GM19324 (cell line): ENCODE data around the gene CADM1.

Source experiments
- ATAC-seq: cut with Tn5 transposase; IDR thresholded peaks from one replicate; pipeline ENCODE4 v1.9.1; 2021; ENCODE audit warnings: mild to moderate bottlenecking, moderate library complexity; ENCODE audit not compliant: unreplicated experiment, low FRiP score

Gene CADM1

DNA sequence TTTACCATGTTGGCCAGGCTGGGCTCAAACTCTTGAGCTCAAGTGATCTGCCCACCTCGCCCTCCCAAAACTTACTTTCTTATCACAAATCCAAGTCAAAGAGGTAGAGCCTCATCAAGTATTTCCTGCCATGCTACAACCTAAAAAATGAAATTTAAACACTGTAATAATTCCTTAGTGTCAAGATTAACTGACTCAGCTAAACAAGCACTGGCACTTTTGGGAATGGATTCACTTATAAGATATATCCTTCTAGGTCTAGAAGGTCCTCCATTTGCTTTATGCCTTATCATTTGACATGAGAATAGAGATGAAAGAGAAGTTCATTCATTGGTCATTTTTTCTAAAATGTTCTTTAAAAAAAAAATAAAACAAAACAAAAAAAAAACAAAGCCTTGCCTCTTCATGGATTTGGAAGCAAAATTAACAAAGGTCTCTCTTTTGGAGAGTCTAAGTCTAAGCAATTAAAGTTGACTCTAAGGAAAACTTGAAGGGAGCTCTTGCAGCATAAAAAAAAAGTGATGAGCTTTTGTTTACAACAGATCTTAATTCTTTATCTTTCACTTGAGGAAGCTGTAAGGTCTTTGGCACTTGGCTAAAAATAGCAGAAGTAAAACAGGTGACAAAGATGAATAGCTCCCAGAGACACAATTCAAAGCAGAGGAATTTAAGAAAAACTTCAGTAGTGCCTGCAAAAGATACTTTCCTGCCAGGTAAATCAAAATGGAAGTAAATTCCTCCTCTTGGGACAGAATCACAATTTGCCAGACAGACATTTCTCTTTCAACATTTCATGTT, 50.3 kb downstream of the CADM1 start:
- no peak for ATAC-seq

DNA sequence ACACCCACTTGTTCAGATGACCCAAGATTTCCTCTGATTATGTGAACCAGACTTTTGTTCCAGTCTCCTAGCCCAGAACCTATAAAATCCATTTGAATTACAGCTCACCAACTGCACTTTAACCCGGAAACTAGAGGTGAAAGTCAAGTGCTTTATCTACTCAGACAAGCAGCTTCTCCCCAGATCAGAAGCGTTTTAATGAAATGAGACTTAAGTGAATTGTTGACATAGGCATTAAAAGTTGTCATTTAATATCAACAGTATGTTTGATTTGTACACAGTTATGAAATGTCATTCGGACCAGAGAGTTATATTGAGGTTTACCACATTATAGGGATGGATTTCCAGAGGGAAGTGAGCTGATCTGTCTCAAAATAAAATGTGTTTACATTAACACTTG, 52.0 kb downstream of the CADM1 start:
- no peak for ATAC-seq

DNA sequence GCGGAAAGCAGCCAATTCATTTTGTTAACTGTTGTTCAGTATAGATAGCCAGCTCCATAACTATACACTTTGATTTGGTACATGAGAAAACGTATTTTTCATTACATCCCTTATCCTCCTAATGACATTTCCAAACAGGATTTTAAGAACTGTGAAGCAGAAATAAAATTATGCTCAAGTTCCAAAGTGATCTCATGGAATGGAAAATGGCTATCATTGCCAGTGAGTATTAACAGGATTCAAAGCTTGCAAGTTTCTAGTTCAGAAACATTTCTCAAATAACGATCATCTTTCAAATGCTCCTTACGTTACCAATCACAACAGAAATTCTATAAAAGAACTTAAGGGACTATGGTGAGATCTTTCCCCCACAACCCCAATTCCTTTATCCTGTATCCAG, 53.7 kb downstream of the CADM1 start:
- no peak for ATAC-seq

DNA sequence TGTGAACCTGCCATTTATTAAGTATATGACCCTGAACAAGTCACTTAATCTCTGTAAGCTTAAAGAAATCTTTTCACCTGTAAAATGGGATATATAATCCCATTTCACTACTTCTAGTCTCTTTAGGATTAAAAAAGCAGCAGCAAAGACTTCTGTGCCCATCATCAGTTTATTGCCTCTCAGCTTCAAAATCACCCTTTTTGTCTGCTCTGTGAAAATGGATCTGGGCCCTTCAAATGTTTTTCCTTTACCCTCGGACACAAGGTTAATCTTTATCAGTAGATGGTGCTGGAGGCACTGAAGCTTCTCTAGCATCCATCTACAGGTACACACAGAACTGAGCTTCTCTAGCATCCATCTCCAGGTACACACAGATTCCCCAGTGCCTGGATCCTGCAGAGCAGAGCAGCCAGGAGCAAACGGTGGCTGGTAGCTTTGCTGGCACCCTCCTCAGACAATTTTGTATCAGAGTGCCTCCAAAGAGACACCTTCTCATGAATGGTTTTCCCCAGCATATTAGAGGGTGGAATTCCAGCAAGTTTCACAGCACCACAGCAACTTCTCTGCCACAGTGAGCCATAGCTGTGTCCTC, 56.8 kb downstream of the CADM1 start:
- no peak for ATAC-seq

DNA sequence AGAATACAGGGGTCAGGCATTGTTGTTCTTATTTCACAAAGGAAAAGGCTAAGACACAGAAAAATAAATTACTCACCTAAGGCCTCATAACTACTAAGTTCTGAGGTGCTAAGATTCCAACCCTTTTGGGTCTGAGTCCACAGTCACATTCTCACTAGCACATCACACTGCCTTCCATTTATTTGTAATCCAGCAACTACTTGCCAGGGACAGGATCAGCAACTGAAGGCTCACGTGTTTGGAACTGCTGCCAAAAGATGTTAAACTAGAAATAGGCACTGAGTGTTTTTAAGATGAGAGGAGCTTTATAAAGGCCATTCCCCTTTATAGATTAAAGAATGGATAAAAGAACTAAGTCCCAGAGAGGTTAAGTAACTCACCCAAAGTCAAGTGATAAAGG, 58.0 kb downstream of the CADM1 start:
- no peak for ATAC-seq

DNA sequence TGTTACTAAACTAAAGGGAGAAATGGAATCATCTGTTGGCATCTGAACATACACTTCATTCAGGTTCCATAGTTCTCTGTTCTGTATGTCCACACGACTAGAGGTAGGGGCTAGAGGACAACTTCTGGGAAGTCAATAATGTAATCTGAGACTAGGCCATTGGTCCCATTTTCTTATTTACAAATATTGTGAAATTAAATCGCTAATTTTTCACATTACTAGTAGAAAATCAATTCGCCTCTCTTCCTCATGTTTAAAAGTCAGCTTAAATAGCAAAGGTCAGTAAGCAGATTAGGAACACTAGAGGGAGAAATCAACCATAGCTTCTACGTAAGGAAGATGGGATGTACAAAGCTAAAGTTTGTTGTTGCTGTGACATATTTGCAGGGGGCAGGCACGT, 59.7 kb downstream of the CADM1 start:
- no peak for ATAC-seq

DNA sequence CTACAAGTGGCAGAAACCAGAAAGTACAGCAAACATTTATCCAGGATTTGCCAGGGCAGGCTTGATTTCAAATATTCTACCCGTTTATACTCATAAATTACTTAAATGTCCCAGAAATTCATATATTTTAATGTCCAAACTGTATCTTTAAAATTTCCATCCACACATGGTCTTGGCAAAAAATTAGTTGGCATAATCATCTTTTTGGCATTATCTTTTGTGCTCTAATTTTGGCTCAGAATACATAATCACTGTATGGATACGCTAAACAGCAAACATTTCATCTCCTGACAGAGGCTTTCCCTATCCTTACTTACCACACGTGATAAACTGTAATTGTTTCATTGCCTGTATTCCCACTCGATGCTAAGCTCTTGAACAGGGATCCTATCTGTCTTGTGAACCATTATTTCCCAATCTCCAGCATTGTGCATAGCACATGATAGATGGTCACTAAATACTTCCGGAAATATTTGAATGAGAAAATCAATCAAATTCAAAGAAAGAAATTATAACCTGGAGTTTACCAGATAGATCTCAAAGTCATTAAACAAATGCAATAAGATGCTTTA, 64.2 kb downstream of the CADM1 start:
- no peak for ATAC-seq

DNA sequence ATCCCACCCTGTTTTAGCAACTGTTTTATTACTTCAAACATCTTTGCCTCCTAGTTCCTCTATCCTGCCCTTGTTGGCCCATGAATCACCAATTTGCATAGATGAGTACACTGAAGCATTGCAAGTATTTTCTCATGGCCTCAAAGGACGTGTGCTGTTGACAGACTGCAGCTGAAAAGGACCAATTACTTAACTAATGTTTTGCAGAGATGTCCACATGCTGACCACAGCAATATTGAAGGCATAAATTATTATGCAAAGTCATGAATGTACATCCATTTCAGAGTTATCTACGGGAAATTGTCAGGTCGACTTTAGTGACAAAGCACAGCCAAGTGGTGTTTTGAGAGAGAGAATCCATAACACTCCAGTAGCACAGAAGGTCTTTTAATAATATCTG, 64.8 kb downstream of the CADM1 start:
- peak; percentile 49 for ATAC-seq

DNA sequence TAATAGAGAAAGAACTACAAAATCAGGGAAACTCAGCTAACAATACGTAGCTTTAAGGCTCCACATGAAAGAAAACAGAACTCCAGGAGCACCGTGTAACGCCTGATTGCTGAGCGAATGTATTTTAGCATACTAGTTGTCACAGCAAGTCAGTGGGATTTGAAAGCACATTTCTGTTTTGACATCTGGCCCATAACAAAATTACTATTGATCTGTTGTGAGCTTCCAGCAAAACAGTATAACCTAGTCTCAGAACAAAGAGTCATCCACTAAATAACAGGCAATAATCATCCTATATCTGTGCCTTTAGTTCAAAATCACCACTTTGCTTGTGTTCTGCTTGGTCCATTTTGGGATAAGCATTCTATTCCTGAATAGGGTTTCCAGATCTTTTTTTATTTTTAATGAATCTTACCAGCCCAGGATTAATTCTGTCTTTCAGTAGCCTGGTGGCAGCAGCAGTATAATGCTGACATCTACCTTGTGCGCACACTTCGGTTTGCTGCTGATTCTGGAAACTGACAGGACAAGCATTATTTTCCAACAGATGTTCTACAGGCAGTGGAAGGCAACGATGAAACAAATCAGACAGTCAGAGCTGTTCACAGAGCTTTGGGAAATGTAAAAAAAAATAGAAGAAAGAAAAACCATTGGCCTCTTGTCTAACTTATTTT, 66.2 kb downstream of the CADM1 start:
- no peak for ATAC-seq

DNA sequence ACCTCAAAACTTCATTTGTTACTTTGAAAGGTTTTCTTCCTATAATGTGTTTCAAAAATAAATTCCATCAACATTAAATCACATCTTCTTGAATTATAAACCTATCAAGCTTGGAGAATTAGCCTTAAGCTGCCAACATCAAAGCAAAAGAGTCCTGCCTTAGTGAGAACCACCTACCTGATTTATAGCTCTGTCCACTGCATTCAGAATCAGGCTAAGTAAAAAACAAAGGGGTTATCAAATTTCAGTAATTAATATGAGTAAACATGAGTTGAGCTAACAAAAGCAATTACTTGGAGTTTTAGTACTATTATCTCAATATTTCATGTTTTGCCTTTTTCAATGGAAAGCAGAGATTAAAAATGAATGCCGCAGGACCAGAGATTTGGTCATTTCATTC, 73.9 kb downstream of the CADM1 start:
- ATAC-seq: no peak

DNA sequence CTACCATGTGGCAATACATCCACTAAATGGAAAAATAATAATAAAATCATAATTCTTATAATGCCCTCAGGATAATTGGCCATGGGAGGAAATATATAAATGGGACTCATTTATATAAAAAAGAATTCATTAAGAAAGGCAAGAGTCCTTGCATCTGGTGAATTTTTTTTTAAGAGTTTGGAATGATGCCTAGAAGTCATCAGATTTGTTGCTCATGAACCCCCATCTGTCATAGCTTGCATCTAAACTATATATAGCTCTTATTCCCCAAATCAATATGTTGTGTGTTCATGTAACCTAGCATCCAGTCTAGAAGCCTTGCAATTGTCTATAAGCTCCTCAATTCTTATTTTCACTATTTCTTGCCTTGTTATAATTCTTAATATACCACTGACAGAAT, 75.9 kb downstream of the CADM1 start:
- no peak for ATAC-seq

DNA sequence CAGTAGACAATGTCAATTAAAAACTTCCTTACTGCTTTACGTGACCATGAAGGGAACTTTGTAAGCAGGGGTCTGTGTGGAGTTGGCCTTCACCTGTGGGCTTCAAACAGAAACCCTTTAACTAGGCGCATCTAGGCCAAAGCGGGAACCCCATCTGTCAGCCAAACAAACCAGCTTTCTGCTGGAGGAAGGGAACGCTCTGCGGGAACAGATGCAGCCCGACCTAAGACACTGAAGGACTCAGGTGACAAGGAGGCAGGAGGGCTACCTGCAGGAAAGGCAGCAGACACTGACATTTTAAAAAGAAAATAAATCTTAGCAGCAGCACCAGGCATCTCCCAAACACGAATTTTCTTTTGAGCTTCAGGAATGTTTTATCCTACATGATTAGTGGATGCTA, 78.4 kb downstream of the CADM1 start:
- no peak for ATAC-seq

DNA sequence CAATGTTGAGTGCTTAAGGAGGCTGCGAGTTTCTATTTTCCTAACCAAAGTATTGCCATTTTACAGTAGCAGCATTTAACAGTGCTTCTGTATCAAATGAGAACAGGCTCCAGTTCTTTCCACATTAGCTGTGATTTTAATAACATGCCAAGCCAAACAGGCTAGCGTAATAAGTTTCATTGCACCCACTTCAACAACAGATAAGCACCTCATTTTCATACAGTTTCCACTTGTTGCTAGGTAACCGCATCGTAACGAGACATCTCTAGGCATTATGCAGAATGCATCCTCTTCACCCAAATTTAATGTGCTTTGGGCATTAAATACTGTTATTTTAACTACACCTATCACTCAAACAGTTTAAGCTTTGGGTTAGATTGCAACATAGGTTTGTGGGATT, 79.0 kb downstream of the CADM1 start:
- no peak for ATAC-seq

DNA sequence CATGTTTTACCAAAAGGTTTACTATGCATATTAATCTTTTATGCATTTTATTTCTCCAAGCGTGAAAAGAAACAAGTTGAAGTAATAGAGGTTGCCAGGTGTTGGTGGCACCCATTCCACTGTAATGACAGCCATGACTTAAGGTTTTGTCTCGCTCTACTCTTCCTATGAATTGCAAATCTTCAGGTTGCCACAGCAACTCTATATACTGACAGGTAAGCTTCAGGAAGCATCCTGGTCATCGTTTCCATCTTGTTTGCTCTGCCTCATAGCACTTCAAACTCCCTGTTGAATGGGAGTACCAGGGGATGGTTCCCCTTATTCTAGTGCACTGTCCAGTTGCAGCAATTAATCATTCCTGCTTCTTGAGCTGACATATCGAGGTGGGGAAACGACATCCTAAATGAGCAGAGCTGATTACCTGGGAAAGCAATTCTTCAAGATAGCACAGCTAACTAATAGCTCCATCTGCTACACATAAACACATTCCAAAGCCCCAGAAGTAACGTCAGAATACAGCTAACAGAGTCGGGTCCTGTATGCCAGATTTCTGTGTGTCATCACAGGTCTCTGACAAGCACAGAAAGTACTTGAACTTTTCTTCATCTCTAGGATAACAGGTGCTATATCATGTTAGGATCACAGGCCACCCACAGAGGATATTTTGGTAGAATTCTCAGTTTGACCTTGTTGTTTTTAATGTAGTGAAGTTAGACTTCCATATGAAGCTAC, 80.3 kb downstream of the CADM1 start:
- no peak for ATAC-seq

DNA sequence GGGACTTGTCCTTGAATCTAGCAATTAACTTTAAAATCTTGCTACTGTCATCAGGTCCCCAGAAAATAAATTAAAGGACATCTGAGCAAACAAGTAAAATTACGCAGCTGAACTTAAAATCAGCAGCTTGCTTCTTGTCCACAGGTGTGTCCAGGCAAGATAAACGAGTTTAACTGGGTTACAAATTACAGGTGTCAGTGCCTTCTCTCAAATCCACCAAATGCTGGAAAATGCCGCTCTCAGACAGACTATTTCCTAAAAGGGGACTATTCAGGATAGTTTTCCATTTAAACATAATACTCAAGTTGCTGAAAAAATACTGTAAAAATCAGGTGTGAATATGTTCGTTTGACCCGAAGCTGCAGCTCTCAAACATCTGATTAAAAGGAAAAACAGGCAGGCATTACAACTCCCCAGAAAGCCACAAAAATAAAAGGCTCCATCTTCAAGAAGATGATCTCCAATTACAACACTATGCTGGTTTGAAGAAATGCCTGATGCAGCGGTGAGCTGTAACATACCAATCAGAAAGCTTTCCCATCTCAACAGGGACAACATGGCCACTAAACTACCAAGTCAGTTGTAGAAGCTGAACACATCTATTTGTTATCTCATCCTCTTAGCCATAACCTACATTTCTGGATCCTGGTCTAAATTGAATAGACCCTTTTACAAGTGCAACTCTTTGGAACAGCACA, 82.1 kb downstream of the CADM1 start:
- no peak for ATAC-seq

DNA sequence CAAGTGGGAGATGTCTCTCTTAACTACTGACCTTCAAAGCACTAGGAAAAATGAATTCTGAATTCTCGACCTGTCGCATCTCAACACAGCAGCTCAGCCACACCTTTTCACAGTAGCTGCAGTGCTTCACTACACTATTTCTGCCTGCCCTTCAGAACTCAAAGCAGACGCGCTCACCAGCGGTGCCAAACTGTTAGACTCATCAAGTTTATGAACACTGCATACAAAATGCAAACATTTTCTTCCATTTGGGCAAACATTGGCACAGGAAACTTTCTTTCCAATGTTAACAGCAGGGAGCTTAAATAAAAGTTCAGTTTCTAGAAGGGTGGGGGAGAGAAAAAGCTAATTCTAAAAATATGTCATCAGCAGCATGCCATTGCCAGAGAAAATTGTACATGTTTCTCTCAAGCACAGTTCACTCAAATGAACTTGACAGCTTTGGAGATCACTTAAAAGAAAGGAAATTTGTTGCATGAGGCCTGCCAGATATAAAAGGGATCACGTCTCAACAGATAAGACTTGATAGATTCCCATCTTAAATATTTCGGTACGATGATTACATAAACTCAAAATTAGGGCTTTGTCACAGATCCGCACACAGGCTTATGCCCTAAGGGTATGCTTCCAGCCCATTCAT, 82.7 kb downstream of the CADM1 start:
- ATAC-seq: no peak

DNA sequence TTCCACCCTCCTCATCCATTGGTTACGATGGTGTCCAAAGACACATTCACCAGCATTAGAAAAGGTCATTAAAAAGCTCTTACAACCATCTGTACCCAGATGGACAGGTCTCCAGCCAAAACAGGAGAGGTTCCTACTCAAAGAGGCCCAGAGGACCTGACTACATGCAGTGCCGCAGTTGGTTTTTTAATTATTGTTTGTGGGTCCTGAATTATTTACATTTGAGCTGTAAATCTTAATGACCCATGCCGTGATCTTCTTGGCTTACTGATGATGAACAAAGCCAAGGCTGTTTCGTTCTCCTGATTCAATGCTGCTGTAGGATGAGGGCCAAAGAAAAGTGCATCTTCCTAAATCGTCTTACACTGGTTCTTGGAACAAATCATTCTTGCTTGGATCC, 83.7 kb downstream of the CADM1 start:
- ATAC-seq: no peak

DNA sequence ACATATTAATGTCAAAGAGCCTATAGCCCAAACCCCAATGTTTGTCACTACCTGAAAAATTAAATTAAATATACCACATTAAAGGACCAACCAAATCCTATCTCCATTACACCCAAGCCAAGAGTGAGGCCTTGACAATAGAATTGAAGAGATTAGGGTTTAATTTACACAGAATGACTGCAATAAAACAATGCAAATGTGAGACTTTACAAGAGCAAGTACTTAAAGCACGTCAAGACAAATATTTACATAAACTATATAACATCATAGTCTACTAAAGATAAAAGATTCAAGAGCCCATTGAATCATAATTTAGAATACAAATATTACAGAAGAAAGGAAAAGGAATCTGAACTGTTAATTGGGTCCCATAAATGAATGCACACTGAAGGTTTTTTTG, 85.6 kb downstream of the CADM1 start:
- no peak for ATAC-seq

DNA sequence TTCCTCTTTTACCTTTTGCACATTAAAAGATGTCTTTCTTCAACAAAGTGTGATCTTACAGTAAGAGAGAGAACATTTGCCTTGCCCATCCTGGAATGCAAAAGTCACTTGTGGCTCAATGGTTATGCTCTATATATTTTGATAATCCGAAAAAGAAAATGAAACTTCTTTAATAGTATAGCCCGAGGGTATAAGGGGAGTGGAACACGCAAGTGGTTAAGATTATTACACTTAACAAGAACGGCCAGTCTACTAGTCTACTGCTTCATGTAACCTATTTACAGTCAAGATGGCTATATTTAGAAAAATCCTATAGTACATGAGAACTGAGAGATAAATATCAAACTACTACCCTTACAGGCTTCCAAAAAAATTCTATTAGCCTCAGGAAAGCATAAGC, 86.1 kb downstream of the CADM1 start:
- no peak for ATAC-seq

DNA sequence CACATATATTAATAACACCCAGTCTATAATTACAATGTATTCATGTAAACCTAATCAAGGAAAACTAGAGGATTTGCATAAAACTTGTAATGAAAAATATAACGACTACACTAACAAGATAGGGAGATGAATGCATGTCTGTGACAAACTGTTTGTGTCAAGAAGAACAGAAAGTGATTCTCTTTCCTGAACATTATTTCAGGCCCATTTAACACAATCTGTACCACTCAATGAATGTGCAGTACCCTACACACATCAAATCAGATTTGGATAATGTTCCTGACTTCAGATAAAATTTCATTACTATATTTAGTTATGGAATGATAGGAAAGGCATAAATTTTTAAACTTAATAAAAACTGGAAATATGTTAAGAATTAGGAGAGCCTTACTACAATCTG, 93.1 kb downstream of the CADM1 start:
- no peak for ATAC-seq
